22Rv1 (cell line): ENCODE data around the gene PCYT2.

ENCODE experiments used
- H3K27ac ChIP-seq: fragments of 450-650 bp; 2 replicates; pipeline ENCODE4 v1.5.1; 2017
- CTCF ChIP-seq: fragments of 450-650 bp; IDR thresholded peaks from 2 replicates; pipeline ENCODE4 v1.5.1; 2017; ENCODE audit warnings: mild to moderate bottlenecking
- ZFX ChIP-seq: fragments of 450-650 bp; IDR thresholded peaks from 2 replicates; pipeline ENCODE4 v1.6.1; 2017; ENCODE audit warnings: antibody characterized with exemption, borderline replicate concordance

The PCYT2 gene

DNA sequence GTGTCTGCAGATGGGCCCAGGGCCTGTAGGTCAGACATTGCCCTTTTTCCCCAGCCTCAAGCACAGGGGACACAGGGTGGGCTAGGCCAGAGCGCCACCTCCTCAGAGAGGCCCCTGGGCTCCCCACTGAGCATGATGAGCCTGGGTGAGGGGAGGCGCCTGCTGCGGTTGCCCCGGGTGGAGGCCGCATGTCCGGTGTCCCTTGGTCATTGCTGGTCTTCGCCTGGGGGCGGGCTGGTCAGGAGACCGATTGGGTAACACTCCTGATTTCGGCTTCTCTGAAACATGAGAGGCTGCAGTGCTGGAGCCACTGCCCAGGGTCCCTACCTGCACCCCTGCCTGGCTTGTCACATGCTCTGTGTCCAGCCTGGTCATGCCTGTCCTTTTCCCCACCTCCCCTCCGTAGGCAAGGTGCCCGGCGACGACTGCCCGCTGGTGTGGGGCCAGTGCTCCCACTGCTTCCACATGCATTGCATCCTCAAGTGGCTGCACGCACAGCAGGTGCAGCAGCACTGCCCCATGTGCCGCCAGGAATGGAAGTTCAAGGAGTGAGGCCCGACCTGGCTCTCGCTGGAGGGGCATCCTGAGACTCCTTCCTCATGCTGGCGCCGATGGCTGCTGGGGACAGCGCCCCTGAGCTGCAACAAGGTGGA, 11.6 kb downstream of the PCYT2 start:
- peak overlapping the region; percentile 72; the same call in 1 of the 2 replicates for H3K27ac ChIP-seq
- TF ChIP-seq ZFX: no peak
- no peak for TF ChIP-seq CTCF

- H3K27ac ChIP-seq: 0 out of 2 replicates have a peak overlapping the region, but pooled peaks have one; percentile 7
- no peak for TF ChIP-seq ZFX
- TF ChIP-seq CTCF: no peak
Measured at GRCh38 chr17:81898885-81899284, 12.3 kb downstream of the PCYT2 start.

GRCh38 chr17:81898029-81898866, 13.0 kb downstream of the PCYT2 start:
- TF ChIP-seq CTCF (no peak), ZFX (no peak)
- 0 out of 2 replicates have a peak overlapping the region, but pooled peaks have one; percentile 15 for H3K27ac ChIP-seq

- TF ChIP-seq CTCF (no peak), ZFX (no peak)
- no peak overlapping the region for H3K27ac ChIP-seq
Measured at GRCh38 chr17:81895400-81895799, 15.8 kb downstream of the PCYT2 start.

DNA sequence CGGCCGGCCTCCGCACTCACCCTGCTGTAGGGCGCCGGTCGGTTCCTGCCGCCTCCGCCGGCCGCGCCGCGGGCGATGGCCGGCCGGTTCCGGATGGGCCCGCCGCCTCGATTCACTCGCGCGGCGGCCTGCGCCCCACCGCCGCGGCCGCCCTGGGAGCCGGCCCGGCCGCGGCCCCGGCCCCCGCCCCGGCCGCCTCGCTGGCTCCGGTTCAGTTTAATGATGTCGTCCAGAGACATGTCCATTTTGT, 20.0 kb downstream of the PCYT2 start:
- peak overlapping the region; percentile 96 for H3K27ac ChIP-seq
- no peak for TF ChIP-seq CTCF

DNA sequence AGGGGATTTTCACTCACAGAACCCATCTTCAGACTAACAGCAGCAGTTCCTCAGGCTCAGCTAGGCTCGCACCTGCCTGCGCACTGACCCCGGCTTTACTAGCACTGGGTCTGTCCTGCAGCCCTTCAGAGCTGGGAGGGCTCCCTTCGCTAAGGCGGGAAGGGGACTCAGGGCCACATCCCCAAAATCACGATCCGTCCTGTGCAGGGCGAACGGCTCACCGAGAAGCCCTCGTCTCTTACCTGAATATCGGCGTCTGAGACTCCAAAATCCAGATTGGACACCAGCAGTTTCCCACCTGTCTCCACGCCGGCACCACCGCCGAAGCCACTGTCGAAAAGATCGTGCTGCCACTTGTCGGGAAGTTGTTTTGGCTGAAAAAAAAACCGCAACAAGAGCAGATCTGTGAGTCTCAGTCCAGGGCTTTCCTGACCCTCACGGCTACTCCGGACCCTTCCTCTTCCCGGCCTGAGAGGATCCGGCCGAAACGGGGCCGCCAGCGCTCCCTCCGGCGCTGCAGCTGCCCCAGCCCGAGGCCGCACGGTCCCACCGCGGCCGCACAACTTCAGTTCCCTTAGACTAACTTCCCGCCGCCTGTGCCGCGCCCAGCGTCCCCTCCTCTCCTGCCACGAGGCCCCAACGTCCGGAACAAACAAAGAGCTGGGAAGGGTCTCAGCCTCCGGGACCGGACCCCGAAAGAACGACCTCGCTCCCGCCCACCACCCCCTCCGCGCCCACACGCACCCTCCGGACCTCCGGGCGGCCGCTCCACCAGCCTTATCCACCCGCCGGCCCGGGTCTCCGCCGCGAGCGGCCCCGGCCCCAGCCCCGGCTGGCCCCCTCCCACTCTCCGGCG, 20.5 kb downstream of the PCYT2 start:
- no peak for TF ChIP-seq CTCF
- TF ChIP-seq ZFX: no peak
- peak overlapping the region; percentile 96 for H3K27ac ChIP-seq
